Activated CD8-positive, alpha-beta memory T cell treated with anti-CD3 and anti-CD28 coated beads for 36 hours (primary cell): ENCODE data around the gene DGKG. TPM values are rescaled to one million over a fixed set of nuclear protein-coding genes. Genes with fewer than 3 reads are reported as not detected.

ENCODE experiments used
- CTCF ChIA-PET: fragments of 350-600 bp; sonication (Branson Sonifier 250); formaldehyde crosslinking; loops from one replicate; lab custom pipeline; 2021; ENCODE audit warnings: antibody characterized with exemption; lab: Charles Lee
- POLR2A ChIA-PET: fragments of 350-600 bp; sonication (Branson Sonifier 250); formaldehyde crosslinking; loops from one replicate; lab custom pipeline; 2021; ENCODE audit warnings: antibody characterized with exemption; lab: Charles Lee
- total RNA-seq, 2 experiments: library from RNA; stranded (reverse); gene quantifications; one replicate each; pipeline ENCODE4 v1.2.3, GENCODE V29; 2021

Gene DGKG
- total RNA-seq, 2 experiments from 2014 or later = 0.42 to 0.67 TPM

DNA sequence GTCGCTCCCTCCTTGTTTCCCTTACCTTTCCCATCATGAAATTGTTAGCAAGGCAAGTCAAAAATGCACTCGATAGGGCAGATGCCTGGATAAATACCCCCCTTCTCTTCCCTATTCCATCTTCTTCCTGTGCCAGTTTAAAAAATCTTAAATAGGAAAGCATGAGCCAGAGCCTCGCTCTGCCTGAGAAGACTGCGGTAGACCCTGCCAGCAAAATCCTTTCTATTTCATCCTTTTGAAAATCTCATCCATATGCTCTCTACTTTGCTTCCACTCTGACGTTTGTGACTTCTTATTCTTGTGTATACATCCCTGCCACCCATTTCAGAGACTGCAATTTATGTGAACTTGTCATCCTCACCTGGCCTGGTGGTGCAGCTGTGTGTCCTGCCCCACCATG, 138.6 kb downstream of the DGKG start:
- CTCF ChIA-PET = no interaction called here
- POLR2A ChIA-PET = no interaction called here

DNA sequence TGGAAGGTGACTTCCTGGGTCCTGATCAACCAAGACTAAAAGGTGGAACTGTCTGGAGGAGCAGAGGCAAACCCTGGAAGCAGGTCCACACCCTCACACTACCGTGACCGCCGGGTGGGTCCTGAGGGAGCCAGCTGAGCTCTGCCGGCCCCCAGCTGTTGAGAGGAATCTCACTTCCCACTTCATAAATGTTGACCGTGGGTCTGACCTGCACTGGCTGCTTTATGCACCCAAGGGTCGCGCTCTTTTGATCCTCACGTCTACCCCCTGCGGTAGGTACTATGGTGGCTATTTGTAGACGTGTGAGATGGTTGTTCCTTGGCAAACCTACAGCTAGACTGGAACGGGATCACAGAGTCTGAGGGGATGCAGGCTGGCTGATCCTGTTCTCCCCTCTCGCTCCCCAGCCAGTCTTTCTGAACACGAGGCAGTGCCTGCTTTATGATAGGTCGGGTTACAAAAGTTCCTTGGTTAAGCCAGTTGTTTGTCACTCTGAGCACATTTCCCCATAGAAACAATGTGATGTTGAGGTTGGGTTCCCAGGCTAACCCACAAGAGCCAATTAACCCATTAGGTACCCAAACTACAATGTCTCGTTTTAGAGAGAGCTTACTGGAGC, 140.2 kb downstream of the DGKG start:
- CTCF ChIA-PET = no interaction called here

DNA sequence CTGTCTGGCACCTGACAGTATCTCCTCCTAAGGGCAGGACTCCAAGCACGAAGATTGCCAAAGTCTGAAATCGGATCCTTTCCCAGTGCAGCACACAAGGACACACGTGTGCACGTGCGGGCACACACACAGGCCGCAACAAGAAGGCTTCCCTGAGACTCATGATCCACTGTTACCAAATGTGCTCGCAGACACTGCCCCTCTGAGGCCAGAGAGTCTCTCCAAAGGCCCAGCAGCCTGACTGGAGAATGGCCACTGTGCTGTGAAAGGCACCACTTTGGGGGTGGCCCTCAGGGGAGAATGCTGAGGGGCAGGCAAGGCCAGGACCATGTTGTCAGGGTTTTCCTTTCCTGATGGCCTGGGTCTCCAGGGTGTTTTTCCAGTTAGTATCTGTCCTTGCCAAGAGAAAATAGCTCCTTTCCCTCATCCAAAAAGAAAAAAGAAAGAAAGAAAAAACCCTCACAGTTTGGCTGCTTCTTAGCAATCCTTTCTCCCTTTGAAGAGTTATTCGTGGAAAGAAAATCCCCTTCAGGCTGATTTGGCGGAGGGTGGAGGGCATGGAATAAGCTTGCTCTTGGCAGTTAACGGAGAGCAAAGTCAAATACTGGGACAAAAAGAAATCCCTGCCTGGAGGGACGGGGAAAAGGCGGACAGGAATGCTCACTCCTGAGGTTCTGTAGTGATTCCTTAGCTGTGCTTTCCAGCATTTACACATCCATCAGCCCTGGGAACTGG, 141.0 kb downstream of the DGKG start:
- ChIA-PET POLR2A (no interaction called here), CTCF (no interaction called here)

More for the DNA sequence above, 140.2 kb downstream of the DGKG start:
- POLR2A ChIA-PET = no interaction called here

DNA sequence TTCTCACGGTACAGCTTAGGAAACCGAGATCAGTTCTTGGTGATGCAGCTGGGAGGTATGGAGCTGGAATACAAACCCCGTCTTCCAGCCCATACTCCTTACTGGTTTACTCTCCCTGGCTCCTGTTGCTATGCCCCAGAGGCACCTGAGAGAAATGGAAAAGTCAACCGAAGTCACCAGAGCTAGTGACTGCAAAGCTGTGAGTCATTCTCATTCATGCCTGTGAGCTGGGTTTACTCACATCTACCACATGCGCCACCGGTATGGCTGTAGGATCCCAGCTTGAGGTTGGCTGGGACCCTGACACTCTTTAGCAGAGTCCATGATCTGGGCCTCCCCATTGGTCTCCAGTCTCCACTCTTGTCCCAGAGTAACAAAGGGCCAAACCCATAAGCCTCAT, 141.7 kb downstream of the DGKG start:
- CTCF ChIA-PET = no interaction called here
- POLR2A ChIA-PET = no interaction called here

DNA sequence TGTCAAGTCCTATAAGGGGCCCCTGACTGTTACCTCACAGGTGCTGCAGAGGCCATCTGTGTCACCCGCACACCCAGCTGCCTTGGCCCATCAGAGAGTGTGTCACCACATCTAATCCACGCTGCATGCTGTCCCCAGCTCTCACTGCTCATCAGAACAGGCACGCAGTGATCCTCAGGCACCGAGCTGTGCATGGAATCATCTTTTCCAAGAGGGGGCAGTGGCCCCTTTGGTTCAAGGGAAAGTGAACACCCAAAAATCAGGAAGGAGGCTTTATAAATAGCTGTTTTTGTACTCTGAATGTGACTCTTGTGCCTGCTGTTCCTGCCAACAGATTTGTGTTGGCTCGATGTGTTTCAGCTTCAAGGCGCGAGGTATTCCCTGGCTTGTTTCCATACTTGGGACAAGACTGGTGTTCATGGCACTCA, 142.8 kb downstream of the DGKG start:
- ChIA-PET POLR2A (no interaction called here), CTCF (interaction anchor here (0.7 kb wide), 1 partner anchor 37 kb away, joined by 4 read pairs; no protein-coding TSS in a partner anchor)

DNA sequence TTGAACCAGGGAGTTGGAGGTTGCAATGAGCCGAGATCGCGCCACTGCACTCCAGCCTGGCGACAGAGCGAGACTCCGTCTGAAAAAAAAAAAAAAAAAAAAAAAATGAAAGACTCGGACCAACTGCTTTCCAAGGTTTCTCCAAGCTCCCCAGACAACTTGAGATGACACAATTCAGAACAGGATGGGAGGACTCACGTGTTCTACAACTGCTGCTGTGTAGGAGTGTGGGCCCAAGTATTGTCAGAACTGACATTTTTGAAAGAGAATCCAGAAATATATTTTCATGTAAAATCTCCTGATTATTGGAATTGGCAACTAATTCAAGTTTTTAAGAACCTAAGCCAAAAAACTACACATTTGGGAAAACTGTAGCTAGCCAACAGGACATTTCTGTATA, 143.6 kb downstream of the DGKG start:
- ChIA-PET CTCF (interaction anchor here (0.7 kb wide), 1 partner anchor 322 kb away, joined by 4 read pairs; no protein-coding TSS in a partner anchor), POLR2A (no interaction called here)

DNA sequence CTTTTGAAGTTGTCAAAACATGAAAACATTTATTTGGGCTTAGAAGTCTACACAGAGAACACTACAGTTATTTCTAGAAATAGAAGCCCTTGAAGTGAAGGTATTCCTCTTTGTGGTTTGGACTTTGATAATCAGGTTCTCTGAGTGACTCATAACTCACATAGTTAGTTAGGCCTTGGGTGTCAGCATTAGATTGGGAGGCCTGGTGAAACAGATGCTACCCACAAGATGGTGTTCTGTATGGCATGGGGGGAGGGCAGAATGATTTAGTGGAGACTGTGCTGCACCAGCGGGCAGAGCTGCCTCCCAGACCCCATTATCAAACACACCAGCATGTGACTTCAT, 144.2 kb downstream of the DGKG start:
- CTCF ChIA-PET = no interaction called here
- POLR2A ChIA-PET = no interaction called here

DNA sequence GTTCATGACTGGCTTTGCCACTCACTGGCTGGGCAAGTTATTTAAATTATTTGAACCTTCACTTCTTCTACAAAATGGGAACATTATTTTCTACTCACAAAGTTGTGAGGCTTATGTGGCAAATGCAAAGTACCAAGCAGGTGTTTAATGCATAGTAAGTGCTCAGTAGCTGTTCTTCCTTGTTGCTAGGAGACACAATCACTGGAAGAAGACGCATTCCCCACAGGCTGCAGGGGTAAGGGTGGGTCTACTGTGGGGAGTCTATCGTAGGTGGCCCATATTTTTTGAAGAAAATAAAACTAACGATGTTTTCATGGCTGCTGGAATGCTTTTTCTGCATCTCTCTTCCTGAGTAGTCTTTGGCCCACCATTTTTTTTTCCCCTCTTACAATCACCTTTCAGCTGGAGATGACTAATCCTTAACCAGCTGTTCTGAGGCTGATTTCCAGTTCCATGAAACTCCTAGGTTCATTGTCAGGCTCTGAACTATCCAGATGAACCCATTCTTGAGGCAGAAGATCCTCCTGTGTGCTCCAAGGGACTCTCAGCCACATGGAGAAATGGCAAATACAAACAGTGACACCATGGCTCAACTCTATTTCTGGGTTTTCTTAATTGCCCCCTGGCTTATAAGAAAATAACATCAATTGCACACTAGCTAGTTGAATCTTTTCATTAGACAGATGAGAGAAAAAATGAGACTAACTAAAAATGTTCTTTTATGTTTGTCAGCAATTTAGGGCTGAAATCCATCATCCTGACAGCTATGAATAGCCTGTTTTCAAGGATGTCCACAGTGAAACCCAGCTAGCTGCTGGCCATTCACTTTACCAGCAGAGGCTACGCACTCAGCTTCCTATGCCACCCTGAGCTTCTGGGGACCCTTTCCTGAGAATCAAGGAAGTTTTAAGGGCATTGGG, 144.9 kb downstream of the DGKG start:
- ChIA-PET POLR2A (interaction anchor here (0.5 kb wide), 1 partner anchor 290 kb away, joined by 4 read pairs; no protein-coding TSS in a partner anchor), CTCF (no interaction called here)

DNA sequence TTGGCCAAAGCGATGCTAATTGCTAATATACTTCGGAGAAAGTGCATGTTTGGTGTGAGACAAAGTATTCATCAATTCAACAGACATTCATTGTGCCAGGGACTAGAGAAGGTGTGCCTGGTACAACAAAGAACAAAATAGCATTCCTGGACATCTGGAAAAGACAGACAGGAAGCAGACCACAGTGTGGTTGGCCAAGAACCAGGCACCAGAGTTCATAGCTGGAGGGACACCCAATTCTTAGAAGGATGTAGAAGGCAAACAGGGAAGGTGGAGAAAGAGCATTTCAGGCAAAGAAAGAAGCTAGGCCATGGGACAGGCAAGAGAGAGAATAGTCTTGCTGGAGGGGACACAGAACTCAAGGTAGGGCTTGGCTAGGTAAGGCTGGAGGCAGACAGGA, 147.4 kb downstream of the DGKG start:
- POLR2A ChIA-PET = no interaction called here

DNA sequence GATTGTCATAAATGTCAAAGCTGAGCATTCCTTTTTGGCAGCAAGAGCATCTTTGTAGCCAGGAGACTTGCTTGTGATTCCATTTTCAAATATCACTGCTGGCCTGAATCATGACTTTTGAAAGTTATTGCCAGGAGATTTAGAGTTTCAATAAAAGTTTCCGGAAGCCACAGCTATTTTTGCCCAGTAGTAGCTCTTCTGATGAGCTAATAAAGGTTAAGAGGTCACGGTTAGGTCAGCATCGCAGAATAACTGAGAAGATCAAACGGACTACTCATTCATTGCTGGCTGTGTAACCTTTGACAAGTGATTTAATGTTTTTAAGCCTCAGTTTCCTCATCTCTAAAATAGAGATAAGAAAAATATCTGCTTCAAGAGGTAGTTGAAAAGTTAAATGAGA, 148.1 kb downstream of the DGKG start:
- CTCF ChIA-PET = no interaction called here

More for the DNA sequence above, 147.4 kb downstream of the DGKG start:
- CTCF ChIA-PET = no interaction called here

DNA sequence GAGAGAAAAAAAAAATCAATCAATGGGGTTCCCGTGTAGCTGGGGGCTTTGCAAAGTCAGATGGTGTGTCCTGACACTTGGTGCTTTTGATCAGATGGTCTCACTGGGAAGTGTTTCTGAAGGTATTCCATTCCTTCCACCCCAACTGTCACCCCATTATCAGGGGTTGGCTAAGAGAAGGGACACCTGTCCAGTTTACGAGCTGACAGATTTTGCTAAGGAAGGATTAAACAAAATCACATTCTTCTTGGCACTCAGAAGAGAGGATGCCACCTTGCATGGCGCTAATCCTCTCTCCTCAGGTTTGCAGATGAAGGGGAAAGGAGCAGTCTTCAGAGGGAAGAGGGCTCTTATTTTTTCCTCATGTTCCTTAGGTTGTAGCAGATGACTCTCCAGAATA, 149.4 kb downstream of the DGKG start:
- ChIA-PET CTCF (no interaction called here), POLR2A (no interaction called here)

More for the DNA sequence above, 148.1 kb downstream of the DGKG start:
- POLR2A ChIA-PET = no interaction called here

DNA sequence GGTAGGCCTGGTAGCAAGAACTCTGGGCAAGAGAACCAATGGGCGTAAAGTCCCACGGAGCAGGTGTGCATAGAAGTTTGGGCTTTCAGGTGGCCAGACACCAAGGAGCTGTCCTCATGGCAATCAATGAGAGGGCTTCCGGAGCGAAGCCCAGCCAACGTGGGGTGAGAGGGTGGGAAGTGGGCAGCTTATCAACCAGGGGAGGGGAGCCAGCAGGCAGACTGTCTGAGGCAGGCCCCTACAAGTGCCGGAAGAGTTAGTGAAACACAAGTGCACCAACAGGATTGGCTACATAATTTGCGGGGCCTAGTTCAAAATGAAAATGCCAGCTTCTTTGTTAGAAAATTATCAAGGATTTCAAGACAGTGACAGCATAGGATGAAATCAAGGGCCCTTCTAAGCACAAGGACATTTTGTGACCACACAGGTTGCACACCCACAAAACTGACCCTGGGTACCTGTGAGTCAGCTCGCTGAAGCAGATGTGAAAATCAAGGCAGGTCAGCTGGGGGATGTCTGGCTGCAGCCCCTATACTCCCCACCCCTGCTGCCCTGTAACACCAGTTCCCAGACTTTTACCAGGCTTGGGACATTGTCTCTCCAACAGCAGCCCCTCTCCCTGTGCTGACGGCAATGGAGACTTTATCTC, 151.1 kb downstream of the DGKG start:
- POLR2A ChIA-PET = no interaction called here
- CTCF ChIA-PET = no interaction called here

DNA sequence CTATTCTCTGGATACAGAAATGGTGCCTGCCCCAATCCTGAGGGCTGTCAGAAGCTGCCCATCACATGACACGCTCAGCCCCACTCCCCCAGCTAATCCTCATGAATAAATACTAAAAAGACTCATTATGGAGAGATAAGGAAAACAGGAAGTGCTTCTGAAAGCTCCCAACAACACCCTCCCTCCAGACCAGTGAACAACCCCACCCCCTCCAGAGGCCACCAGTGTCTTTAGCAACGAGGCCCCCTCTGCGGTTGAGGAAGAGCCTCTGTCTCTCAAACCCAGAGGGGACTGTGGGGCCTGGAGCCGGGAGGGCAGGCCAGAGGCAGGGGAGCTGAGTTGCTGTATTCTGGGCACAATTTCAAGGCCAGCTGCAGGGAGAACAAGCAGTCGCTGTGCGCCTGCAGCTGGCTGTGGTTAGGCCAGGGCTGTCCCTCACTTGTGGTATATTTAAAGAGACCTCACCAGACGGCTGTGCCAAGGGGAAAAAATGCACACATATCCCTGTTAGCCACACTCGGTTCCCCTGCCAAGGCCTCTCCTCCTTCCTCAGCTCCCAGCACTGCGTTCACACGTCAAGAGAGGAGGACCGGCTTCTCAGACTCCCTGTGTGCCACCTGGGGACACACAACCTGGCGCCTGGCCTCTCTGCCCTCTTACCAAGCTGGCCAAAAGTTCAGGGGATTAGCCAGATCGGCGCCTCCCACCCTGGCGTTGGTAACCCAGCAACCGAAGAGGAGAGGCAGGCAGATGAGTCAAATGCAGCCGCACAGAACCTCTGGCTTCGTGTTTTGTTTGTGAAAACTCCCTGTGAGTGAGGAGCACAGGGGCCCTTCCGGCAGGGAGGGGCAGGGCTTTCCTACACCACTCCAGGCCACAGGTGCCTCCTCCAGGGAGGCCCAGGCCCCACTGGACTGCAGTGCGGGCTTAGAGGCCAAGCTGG, 152.0 kb downstream of the DGKG start:
- ChIA-PET POLR2A (no interaction called here), CTCF (no interaction called here)

DNA sequence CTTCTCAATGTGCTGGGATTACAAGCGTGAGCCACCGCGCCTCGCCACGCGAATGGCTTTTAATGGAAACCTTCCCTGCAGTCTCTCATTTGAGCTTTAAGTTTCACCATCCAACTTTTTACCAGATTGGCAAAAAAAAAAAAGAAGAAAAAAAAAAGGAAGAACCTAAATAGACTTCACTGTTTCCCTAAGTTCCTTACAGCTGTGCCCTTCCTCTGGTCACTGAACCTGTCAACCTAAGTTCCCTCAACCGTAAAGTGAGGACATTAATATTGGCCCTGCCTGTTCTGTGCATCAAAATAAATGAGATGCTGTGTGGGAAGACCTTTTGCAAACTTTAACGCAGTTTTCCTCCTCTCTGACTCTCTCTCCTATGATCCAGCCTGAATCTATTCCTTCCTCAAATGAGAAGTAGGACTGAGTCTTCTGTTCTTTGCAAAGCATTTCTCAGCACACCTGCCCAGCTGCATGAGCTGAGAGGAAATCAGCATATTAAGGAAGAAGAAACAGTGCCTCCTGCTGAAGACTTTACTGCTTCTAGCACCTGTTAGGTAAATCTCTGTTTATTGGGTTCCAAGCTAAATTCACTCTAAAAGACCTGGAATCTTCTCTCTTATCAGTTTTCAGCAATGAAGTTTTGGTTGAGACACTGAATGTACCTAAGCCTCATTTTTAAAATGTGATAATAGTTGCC, 153.6 kb downstream of the DGKG start:
- ChIA-PET POLR2A (no interaction called here), CTCF (no interaction called here)

DNA sequence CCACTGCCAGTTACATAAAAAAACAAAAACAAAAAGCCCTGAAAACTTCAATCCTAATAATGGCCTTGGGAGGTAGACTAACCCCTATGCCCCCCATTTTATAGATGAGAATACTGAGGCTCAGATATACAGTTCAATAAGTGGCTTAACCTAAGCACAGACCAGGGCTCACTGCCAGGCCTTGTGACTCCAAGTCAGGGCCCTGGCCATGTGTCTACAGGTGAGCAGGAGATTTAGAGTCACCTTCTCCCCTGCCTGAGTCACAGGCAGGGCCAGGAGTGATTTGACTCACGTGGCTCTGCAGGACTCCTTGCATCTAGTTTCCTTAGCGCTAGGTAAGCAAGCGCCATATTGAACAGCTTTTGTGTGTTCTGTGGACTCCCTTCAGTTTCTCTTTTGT, 154.5 kb downstream of the DGKG start:
- ChIA-PET CTCF (no interaction called here), POLR2A (no interaction called here)

DNA sequence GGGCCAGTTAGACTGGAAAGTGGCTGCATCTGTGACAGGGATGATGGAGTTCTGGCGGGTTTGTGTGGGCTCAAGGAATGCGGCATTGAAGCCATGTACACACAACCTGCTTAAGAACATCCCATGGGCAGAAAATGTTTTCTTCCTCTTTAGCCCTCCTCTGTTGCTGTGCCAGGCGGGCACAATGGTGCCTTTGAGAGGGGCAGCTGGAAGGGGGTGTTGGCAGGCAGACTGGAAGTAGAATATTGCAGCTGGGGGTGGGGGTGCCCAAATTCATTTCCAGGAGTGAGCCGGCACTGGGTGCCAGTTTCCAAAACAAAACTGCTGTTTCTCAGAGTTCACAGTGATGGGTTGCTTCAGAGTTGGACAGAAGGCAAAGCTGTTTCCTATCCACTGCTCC, 161.3 kb downstream of the DGKG start:
- POLR2A ChIA-PET = no interaction called here

DNA sequence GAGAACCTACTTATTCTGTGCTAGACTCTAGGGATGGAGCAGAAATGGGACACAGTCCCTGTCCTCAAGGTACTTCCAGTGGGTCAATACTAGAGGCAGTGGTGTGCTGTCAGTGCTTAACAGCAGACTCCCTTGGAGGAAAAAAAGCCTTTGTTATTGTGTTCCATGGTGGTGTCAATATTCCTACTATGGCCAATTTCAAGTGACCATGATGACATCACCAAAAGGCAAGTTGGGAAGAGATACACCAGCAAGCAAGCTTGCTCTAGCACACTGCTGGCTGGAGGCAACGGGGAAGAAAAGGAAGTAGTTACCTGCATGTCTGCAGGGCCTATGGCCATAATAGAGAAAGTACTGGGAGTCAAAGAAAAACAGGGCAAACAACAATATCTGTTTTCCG, 163.6 kb downstream of the DGKG start:
- CTCF ChIA-PET = no interaction called here
- POLR2A ChIA-PET = no interaction called here

More for the DNA sequence above, 161.3 kb downstream of the DGKG start:
- CTCF ChIA-PET = no interaction called here

DNA sequence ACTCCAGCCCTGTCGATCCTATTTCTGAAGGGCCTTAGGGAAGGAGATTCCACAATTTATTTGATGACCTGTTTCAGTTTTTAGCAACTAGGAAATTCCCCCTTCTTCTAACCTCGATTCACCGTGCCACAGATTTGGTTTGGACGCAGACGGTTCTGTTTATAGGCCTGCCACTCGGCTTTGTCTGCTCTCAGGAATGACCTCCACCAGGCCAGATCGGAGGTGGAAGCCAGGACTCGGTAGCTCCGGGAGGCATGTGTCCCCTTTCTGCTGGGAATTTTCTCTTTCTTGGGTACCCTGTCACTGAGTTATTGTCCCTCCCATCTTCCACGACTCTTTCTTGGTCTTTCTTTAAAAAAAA, 167.6 kb downstream of the DGKG start:
- ChIA-PET POLR2A (no interaction called here), CTCF (interaction anchor here (0.8 kb wide), 1 partner anchor 8 kb away, joined by 3 read pairs; no protein-coding TSS in a partner anchor)
